Upper lobe of left lung (tissue), 6 donors: ENCODE results near the gene ATP1A1. TPM values are rescaled to one million over a fixed set of nuclear protein-coding genes. Genes with fewer than 3 reads are reported as not detected.

Source experiments
- ATAC-seq, 2 donors: fragments of 200-7000 bp; cut with Tn5 transposase; one replicate each; pipeline ENCODE4 v1.9.1; 2022; ENCODE audit warnings: mild to moderate bottlenecking in 2 of 2, moderate library complexity in 2 of 2; ENCODE audit not compliant: low FRiP score in 2 of 2
- DNase-seq, 2 donors: peaks; one replicate each; pipeline ENCODE4 v3.0.0-alpha.2; 2019 to 2020
- H3K27ac ChIP-seq, 4 donors: fragments of 200-600 bp; sonication (generic); one replicate each; pipeline ENCODE4 v1.5.1; 2016 to 2019
- H3K27me3 ChIP-seq, 4 donors: fragments of 200-600 bp; sonication (generic); one replicate each; pipeline ENCODE4 v1.5.1; 2017 to 2019
- H3K36me3 ChIP-seq, 4 donors: fragments of 200-600 bp; sonication (generic); one replicate each; pipeline ENCODE4 v1.5.1; 2016 to 2019
- H3K4me1 ChIP-seq, 4 donors: fragments of 200-600 bp; sonication (generic); one replicate each; pipeline ENCODE4 v1.5.1; 2018 to 2019
- H3K4me3 ChIP-seq, 4 donors: fragments of 200-600 bp; sonication (generic); one replicate each; pipeline ENCODE4 v1.5.1; 2017 to 2019; ENCODE audit warnings: mild to moderate bottlenecking in 2 of 4, moderate library complexity in 1 of 4
- H3K9me3 ChIP-seq, 4 donors: fragments of 200-600 bp; sonication (generic); one replicate each; pipeline ENCODE4 v1.5.1; 2018 to 2019
- CTCF ChIP-seq, 6 experiments: fragments of 450-650 bp in 4 of 6; fragments of 200-600 bp in 2 of 6; sonication (generic) in 2 of 6; IDR thresholded peaks; one replicate each; pipeline ENCODE4 v1.5.1; 2016 to 2019; ENCODE audit warnings: antibody characterized with exemption in 6 of 6
- EP300 ChIP-seq, 4 donors: sonication (generic); formaldehyde crosslinking; IDR thresholded peaks; one replicate each; pipeline ENCODE4 v1.5.1; 2017; ENCODE audit warnings: antibody characterized with exemption in 4 of 4, control low read depth in 2 of 4
- POLR2A ChIP-seq, 4 donors: fragments of 450-650 bp; IDR thresholded peaks; one replicate each; pipeline ENCODE4 v1.5.1; 2016 to 2017; ENCODE audit warnings: antibody characterized with exemption in 4 of 4, mild to moderate bottlenecking in 2 of 4
- POLR2AphosphoS5 ChIP-seq, 2 donors: sonication (generic); formaldehyde crosslinking; IDR thresholded peaks; one replicate each; pipeline ENCODE4 v1.5.1; 2017; ENCODE audit warnings: antibody characterized with exemption in 2 of 2
- WGBS, 2 donors: methylation state at CpG; one replicate each; pipeline ENCODE4 v1.1.5; 2017 to 2018; 5-methylcytosine and 5-hydroxymethylcytosine counted together
- total RNA-seq, 6 donors: library from RNA; depleted of rRNA in 4 of 6; stranded (reverse); fragments of >200 nt in 4 of 6; gene quantifications; one replicate each; pipeline versions ENCODE4 v1.1.0 to v1.2.1, GENCODE V29; 2016 to 2021
- donor health status: DM: no; HTN: no; CAD: no; lungs with moderate emphysema.
- donor health status: DM: no; HTN: yes; CAD: no; lungs with severe emphysema.

Gene ATP1A1
- total RNA-seq, 6 donors from 2014 or later: 383 to 829 (median 696) TPM

GRCh38 chr1:116362050-116362449 lies 11.0 kb upstream of the ATP1A1 start:
- ATAC-seq (no peak), DNase-seq (no peak)
- H3K36me3 ChIP-seq: no peaks in the 10 kb centered on the region
- no peaks in the 10 kb centered on the region for H3K27me3 ChIP-seq
- H3K9me3 ChIP-seq: no peaks in the 10 kb centered on the region
- H3K4me1 ChIP-seq: peaks cover 0 to 4% (median 1%) of the 10 kb centered on the region in 4 donors
- TF ChIP-seq POLR2A (IDR thresholded peaks at IDR 0.05) (no peak), EP300 (IDR thresholded peaks at IDR 0.05) (no peak), POLR2AphosphoS5 (IDR thresholded peaks at IDR 0.05) (no peak), CTCF (IDR thresholded peaks at IDR 0.05) (no peak)
- H3K27ac ChIP-seq: no peak overlapping the region
- 92 to 94% methylated on average over 4 of the region's 4 CpGs for WGBS, 2 donors
- no peak overlapping the region for H3K4me3 ChIP-seq

GRCh38 chr1:116365353-116365780 lies 7.7 kb upstream of the ATP1A1 start:
- WGBS, 2 donors: 76 to 80% methylated on average over 5 of the region's 5 CpGs
- ATAC-seq: no peak

GRCh38 chr1:116365857-116366256 lies 7.2 kb upstream of the ATP1A1 start:
- no peak overlapping the region for H3K27ac ChIP-seq
- whole genome bisulfite sequencing, 2 donors: 84 to 86% methylated on average over 5 of the region's 5 CpGs

More at GRCh38 chr1:116365353-116365780, 7.7 kb upstream of the ATP1A1 start:
- H3K36me3 ChIP-seq: no peaks in the 10 kb centered on the region
- no peak for TF ChIP-seq POLR2A (IDR thresholded peaks at IDR 0.05)
- TF ChIP-seq EP300 (IDR thresholded peaks at IDR 0.05): no peak
- TF ChIP-seq POLR2AphosphoS5 (IDR thresholded peaks at IDR 0.05): no peak
- TF ChIP-seq CTCF (IDR thresholded peaks at IDR 0.05): no peak
- H3K9me3 ChIP-seq: no peaks in the 10 kb centered on the region
- no peak overlapping the region for H3K27ac ChIP-seq
- H3K4me1 ChIP-seq: peaks cover 0 to 3% (median 0%) of the 10 kb centered on the region in 4 donors
- no peaks in the 10 kb centered on the region for H3K27me3 ChIP-seq
- H3K4me3 ChIP-seq: no peak overlapping the region
- DNase-seq: no peak

GRCh38 chr1:116367256-116367945 lies 5.6 kb upstream of the ATP1A1 start:
- H3K4me3 ChIP-seq: no peak overlapping the region
- no peaks in the 10 kb centered on the region for H3K27me3 ChIP-seq
- no peak overlapping the region for H3K27ac ChIP-seq
- ATAC-seq (no peak), DNase-seq (no peak)
- 91 to 92% methylated on average over 3 of the region's 3 CpGs for whole genome bisulfite sequencing, 2 donors
- H3K4me1 ChIP-seq: peaks cover 0 to 13% (median 5%) of the 10 kb centered on the region in 4 donors
- H3K36me3 ChIP-seq: no peaks in the 10 kb centered on the region
- no peak for TF ChIP-seq POLR2A (IDR thresholded peaks at IDR 0.05)
- H3K9me3 ChIP-seq: no peaks in the 10 kb centered on the region

More at GRCh38 chr1:116365857-116366256, 7.2 kb upstream of the ATP1A1 start:
- no peak overlapping the region for H3K4me3 ChIP-seq
- H3K4me1 ChIP-seq: peaks cover 0 to 3% (median 0%) of the 10 kb centered on the region in 4 donors
- no peak for ATAC-seq
- no peak for TF ChIP-seq CTCF (IDR thresholded peaks at IDR 0.05)
- TF ChIP-seq POLR2A (IDR thresholded peaks at IDR 0.05): no peak
- no peak for TF ChIP-seq POLR2AphosphoS5 (IDR thresholded peaks at IDR 0.05)
- TF ChIP-seq EP300 (IDR thresholded peaks at IDR 0.05): no peak
- no peak for DNase-seq
- no peaks in the 10 kb centered on the region for H3K36me3 ChIP-seq
- H3K9me3 ChIP-seq: no peaks in the 10 kb centered on the region
- H3K27me3 ChIP-seq: no peaks in the 10 kb centered on the region

GRCh38 chr1:116368241-116368640 lies 4.8 kb upstream of the ATP1A1 start:
- 50 to 57% methylated on average over 2 of the region's 2 CpGs for WGBS, 2 donors
- H3K36me3 ChIP-seq: no peaks in the 10 kb centered on the region
- H3K27ac ChIP-seq: no peak overlapping the region
- no peak overlapping the region for H3K4me3 ChIP-seq
- DNase-seq (no peak), ATAC-seq (no peak)
- no peaks in the 10 kb centered on the region for H3K27me3 ChIP-seq
- no peak for TF ChIP-seq EP300 (IDR thresholded peaks at IDR 0.05)
- no peak for TF ChIP-seq POLR2A (IDR thresholded peaks at IDR 0.05)
- no peak for TF ChIP-seq POLR2AphosphoS5 (IDR thresholded peaks at IDR 0.05)
- no peak for TF ChIP-seq CTCF (IDR thresholded peaks at IDR 0.05)
- H3K4me1 ChIP-seq: peaks cover 3 to 13% (median 8%) of the 10 kb centered on the region in 4 donors
- H3K9me3 ChIP-seq: no peaks in the 10 kb centered on the region
